Breast epithelium (tissue), 3 donors: Measurements from ENCODE around the gene SHANK2.

Experiments
- POLR2A ChIP-seq: fragments of 450-650 bp; IDR thresholded peaks from one replicate; pipeline ENCODE4 v1.6.1; 2016; ENCODE audit warnings: antibody characterized with exemption, mild to moderate bottlenecking, moderate library complexity
- POLR2AphosphoS5 ChIP-seq, 3 donors: sonication (generic); formaldehyde crosslinking; IDR thresholded peaks; one replicate each; pipeline ENCODE4 v1.6.1; 2017; ENCODE audit warnings: antibody characterized with exemption in 3 of 3
- TF ChIP-seq, protein P1 (sequence below), 3 donors: fragments of 450-650 bp; IDR thresholded peaks; one replicate each; pipeline ENCODE4 v1.5.1; 2016 to 2017; ENCODE audit warnings: antibody characterized with exemption in 3 of 3, mild to moderate bottlenecking in 3 of 3, moderate library complexity in 3 of 3

GRCh38 chr11:71242391-71242790 lies 10.0 kb downstream of the SHANK2 start:
- TF ChIP-seq, protein P1, sequence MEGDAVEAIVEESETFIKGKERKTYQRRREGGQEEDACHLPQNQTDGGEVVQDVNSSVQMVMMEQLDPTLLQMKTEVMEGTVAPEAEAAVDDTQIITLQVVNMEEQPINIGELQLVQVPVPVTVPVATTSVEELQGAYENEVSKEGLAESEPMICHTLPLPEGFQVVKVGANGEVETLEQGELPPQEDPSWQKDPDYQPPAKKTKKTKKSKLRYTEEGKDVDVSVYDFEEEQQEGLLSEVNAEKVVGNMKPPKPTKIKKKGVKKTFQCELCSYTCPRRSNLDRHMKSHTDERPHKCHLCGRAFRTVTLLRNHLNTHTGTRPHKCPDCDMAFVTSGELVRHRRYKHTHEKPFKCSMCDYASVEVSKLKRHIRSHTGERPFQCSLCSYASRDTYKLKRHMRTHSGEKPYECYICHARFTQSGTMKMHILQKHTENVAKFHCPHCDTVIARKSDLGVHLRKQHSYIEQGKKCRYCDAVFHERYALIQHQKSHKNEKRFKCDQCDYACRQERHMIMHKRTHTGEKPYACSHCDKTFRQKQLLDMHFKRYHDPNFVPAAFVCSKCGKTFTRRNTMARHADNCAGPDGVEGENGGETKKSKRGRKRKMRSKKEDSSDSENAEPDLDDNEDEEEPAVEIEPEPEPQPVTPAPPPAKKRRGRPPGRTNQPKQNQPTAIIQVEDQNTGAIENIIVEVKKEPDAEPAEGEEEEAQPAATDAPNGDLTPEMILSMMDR (IDR thresholded peaks at IDR 0.05): no peak
- TF ChIP-seq POLR2A: no peak
- TF ChIP-seq POLR2AphosphoS5 (IDR thresholded peaks at IDR 0.05): no peak
